Right renal cortex interstitium (tissue), 3 donors: ENCODE results near the gene NSG1. TPM values are rescaled to one million over a fixed set of nuclear protein-coding genes. Genes with fewer than 3 reads are reported as not detected.

ENCODE experiments used
- DNase-seq, 3 donors: peaks; one replicate each; pipeline ENCODE4 v3.0.0-alpha.2; 2013; ENCODE audit warnings: low read depth in 3 of 3, low spot score in 2 of 3
- polyA plus RNA-seq, 3 donors: library from polyadenylated mRNA; unstranded; fragments of 120-200 nt; gene quantifications; one replicate each; pipeline ENCODE4 v1.2.1, GENCODE V29; 2013; ENCODE audit not compliant: insufficient read length in 3 of 3

NSG1 gene
- polyA plus RNA-seq, 3 donors: 4.0 to 5.1 (median 4.5) TPM

- no peak for DNase-seq
Observed at GRCh38 chr4:4395371-4395770, 8.5 kb downstream of the NSG1 start.

- DNase-seq: no peak
Observed at GRCh38 chr4:4395849-4396627, 9.1 kb downstream of the NSG1 start.

GRCh38 chr4:4396628-4397440 is 9.9 kb downstream of the NSG1 start:
- no peak for DNase-seq

- no peak for DNase-seq
Observed at GRCh38 chr4:4397441-4397819, 10.5 kb downstream of the NSG1 start.

- no peak for DNase-seq
Observed at GRCh38 chr4:4398430-4398829, 11.5 kb downstream of the NSG1 start.

GRCh38 chr4:4401036-4401435 is 14.1 kb downstream of the NSG1 start:
- DNase-seq: no peak

- DNase-seq: no peak
Observed at GRCh38 chr4:4402966-4403365, 16.1 kb downstream of the NSG1 start.

GRCh38 chr4:4405358-4405962 is 18.6 kb downstream of the NSG1 start:
- no peak for DNase-seq

- DNase-seq: no peak
Observed at GRCh38 chr4:4406455-4407298, 19.8 kb downstream of the NSG1 start.

GRCh38 chr4:4407299-4408131 is 20.6 kb downstream of the NSG1 start:
- no peak for DNase-seq

GRCh38 chr4:4408132-4408523 is 21.2 kb downstream of the NSG1 start:
- DNase-seq: no peak

- DNase-seq: no peak
Observed at GRCh38 chr4:4408576-4409335, 21.9 kb downstream of the NSG1 start.

- DNase-seq: no peak
Observed at GRCh38 chr4:4409416-4410115, 22.7 kb downstream of the NSG1 start.

GRCh38 chr4:4410271-4410670 is 23.4 kb downstream of the NSG1 start:
- DNase-seq: no peak

- no peak for DNase-seq
Observed at GRCh38 chr4:4411906-4412305, 25.0 kb downstream of the NSG1 start.

GRCh38 chr4:4412641-4413372 is 25.9 kb downstream of the NSG1 start:
- no peak for DNase-seq

- no peak for DNase-seq
Observed at GRCh38 chr4:4413373-4413725, 26.4 kb downstream of the NSG1 start.

- no peak for DNase-seq
Observed at GRCh38 chr4:4413806-4414205, 26.9 kb downstream of the NSG1 start.
